ENCODE measurements around the gene TPP2.

The TPP2 gene

DNA sequence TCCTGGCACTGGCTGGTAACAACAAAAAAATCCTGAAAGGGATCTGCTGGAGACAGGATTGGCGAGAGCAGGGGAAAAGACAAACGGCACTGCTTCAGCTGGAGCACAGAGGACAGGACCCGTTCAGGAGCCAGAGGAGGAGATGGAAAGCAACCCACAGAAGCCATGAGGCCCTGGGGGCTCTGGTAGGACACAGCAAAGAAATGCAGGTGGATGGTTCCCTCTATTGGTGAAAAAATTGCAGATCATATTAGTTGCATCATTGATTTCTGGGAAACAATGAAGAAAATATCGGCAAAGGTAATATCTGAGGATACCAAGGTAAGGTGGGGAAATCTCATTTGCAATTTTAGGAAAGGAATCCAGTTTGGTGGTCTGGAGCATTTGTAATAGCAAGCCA, 25.7 kb upstream of the TPP2 start:
- DNase-seq (ENCODE audit: low spot score) = no peak
- in situ Hi-C loops (cut with MboI; ENCODE audit: low pct_unique_long_range_greater_than_20kb, low sequenced_read_pairs, unreplicated experiment) = no loop called here
- TF ChIP-seq, protein P1, sequence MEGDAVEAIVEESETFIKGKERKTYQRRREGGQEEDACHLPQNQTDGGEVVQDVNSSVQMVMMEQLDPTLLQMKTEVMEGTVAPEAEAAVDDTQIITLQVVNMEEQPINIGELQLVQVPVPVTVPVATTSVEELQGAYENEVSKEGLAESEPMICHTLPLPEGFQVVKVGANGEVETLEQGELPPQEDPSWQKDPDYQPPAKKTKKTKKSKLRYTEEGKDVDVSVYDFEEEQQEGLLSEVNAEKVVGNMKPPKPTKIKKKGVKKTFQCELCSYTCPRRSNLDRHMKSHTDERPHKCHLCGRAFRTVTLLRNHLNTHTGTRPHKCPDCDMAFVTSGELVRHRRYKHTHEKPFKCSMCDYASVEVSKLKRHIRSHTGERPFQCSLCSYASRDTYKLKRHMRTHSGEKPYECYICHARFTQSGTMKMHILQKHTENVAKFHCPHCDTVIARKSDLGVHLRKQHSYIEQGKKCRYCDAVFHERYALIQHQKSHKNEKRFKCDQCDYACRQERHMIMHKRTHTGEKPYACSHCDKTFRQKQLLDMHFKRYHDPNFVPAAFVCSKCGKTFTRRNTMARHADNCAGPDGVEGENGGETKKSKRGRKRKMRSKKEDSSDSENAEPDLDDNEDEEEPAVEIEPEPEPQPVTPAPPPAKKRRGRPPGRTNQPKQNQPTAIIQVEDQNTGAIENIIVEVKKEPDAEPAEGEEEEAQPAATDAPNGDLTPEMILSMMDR (IDR thresholded peaks at IDR 0.05; ENCODE audit: extremely low read depth, insufficient read depth, missing control alignments) = peak; percentile 12

DNA sequence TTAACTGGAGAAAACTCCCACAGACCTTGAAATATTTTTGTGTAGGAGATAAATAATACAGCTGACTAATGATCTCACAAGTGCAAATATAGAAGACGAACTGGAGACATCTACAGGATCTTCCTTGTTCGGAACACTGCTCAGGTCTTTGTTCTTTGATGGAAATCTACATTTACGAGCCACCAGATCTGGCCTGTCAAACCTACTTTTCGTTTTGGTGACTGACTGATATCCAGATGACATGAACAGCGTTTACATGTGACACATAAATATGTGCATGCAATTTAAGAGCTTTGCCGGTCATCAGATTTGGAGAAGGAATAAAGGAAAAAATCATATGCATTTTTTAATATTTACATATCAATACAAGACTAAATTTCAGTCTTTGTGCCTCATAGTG, 24.5 kb upstream of the TPP2 start:
- TF ChIP-seq, protein P1 (IDR thresholded peaks at IDR 0.05; ENCODE audit: extremely low read depth, insufficient read depth, missing control alignments) = no peak
- no peak for DNase-seq (ENCODE audit: low spot score)
- in situ Hi-C loops (cut with MboI; ENCODE audit: low pct_unique_long_range_greater_than_20kb, low sequenced_read_pairs, unreplicated experiment) = no loop called here

DNA sequence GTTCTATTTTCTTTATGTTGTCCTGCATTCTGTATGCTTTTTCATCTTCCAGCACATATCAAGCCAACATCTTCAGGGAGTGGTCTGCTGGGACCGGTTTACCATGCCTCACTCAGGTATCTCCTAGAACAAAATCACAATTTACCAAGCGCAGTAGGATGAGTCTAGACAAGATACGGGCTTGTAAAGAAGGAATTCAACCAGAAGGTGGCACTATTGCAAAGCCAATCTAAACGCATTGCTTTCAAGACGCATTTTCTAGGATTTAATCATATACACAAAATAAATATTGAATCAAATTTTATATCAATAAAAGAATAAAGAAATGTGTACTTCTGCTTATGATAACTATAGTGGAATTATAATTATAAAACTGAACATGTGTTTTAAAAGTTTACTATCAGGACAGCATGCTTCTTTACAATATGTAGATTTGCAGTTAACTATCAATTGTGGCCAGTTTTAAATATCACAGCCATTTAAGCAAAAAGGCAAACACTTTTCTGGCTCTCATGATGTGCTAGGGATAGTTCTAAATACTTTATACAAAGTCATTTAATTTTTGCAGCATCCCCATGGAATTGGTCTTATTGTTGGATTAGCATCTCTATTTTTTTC, 16.1 kb upstream of the TPP2 start:
- in situ Hi-C loops (cut with MboI; ENCODE audit: low pct_unique_long_range_greater_than_20kb, low sequenced_read_pairs, unreplicated experiment) = no loop called here
- DNase-seq (ENCODE audit: low spot score) = peak; percentile 42
- TF ChIP-seq, protein P1 (IDR thresholded peaks at IDR 0.05; ENCODE audit: extremely low read depth, insufficient read depth, missing control alignments) = peak; percentile 64

DNA sequence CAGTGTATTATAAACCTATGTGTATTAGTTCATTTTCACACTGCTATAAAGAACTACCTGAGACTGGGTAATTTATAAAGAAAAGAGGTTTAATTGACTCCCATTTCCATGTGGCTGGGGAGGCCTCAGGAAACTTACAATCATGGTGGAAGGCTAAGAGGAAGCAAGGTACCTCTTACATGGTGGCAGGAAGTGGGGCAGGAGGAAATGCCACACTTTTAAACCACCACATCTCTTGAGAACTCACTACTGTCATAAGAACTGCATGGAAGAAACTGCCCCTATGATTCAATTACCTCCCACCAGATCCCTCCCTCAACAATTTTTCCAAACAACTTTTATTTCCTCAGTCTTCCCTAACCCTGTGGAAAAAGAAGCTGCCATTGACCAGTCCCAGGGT, 14.5 kb upstream of the TPP2 start:
- no peak for DNase-seq (ENCODE audit: low spot score)
- TF ChIP-seq, protein P1 (IDR thresholded peaks at IDR 0.05; ENCODE audit: extremely low read depth, insufficient read depth, missing control alignments) = no peak
- in situ Hi-C loops (cut with MboI; ENCODE audit: low pct_unique_long_range_greater_than_20kb, low sequenced_read_pairs, unreplicated experiment) = no loop called here

DNA sequence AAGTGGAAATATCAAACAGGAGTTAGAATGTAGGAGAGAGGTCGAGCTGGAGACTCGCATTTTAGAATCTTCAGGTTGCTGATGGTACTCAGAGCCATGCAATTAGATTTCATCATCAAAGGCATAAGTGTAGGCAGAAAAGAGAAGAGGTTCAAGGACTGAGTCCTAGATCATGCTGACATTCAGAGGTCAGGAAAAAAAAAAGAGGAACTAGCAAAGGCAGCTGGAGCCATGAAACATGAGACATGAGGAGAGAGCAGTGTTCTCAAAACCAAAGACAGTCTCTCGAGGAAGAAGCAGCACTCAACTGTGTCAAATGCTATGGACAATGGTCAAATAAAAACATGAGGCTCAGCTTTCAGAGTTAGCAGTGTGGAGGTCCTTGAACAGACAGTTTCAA, 12.4 kb upstream of the TPP2 start:
- in situ Hi-C loops (cut with MboI; ENCODE audit: low pct_unique_long_range_greater_than_20kb, low sequenced_read_pairs, unreplicated experiment) = no loop called here
- TF ChIP-seq, protein P1 (IDR thresholded peaks at IDR 0.05; ENCODE audit: extremely low read depth, insufficient read depth, missing control alignments) = no peak
- no peak for DNase-seq (ENCODE audit: low spot score)

DNA sequence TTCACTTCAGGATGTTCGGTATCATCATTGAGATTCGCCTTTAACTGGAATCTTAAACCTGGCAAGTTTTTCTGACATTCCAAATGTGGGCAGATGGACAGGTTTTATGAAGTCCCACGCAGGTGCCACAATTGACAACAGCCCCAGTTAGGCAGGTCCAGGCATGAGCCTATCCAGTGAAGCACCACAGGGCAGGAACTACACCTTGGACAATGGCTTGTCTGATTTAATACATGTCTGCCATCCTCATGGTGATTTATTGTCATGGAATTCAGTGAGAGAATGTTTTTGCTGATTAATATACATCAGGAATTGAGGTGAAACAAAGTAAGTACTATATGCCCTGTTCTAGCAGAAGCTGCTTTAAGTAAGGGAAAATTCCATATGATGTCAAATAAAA, 10.2 kb upstream of the TPP2 start:
- in situ Hi-C loops (cut with MboI; ENCODE audit: low pct_unique_long_range_greater_than_20kb, low sequenced_read_pairs, unreplicated experiment) = no loop called here
- TF ChIP-seq, protein P1 (IDR thresholded peaks at IDR 0.05; ENCODE audit: extremely low read depth, insufficient read depth, missing control alignments) = no peak
- no peak for DNase-seq (ENCODE audit: low spot score)
